HL-60 (cell line): ENCODE results near the gene KLK6.

Experiments used
- DNase-seq, 2 experiments: peaks; one replicate each; pipeline ENCODE4 v3.0.0-alpha.2; 2010 to 2020; ENCODE audit warnings: low read depth in 1 of 2, low spot score in 1 of 2
- H3K27ac ChIP-seq: fragments of 250-450 bp; sonication (Bioruptor Pico); replicated peaks from 2 replicates; pipeline ENCODE4 v1.5.1; 2020; ENCODE audit warnings: mild to moderate bottlenecking, moderate library complexity
- H3K27me3 ChIP-seq: fragments of 250-450 bp; sonication (Bioruptor Pico); 2 replicates; pipeline ENCODE4 v1.5.1; 2021; ENCODE audit warnings: mild to moderate bottlenecking, moderate library complexity; ENCODE audit not compliant: insufficient read depth, poor library complexity, severe bottlenecking
- H3K4me3 ChIP-seq: replicated peaks from 2 replicates; pipeline ENCODE4 v1.5.1; 2011; ENCODE audit warnings: mild to moderate bottlenecking, control low read depth, low read length; ENCODE audit not compliant: insufficient read depth
- GABPA ChIP-seq: IDR thresholded peaks from 2 replicates; pipeline ENCODE4 v1.6.1; 2012; ENCODE audit warnings: low read depth
- POLR2AphosphoS5 ChIP-seq: IDR thresholded peaks from 2 replicates; pipeline ENCODE4 v1.6.1; 2012; ENCODE audit warnings: low read depth
- SPI1 ChIP-seq: IDR thresholded peaks from 2 replicates; pipeline ENCODE4 v1.6.1; 2012; ENCODE audit warnings: low read depth, mild to moderate bottlenecking, borderline replicate concordance
- TF ChIP-seq, protein P1 (sequence below): IDR thresholded peaks from one replicate; pipeline ENCODE4 v1.5.1; 2011; ENCODE audit warnings: low read length, control low read depth, inconsistent platforms; ENCODE audit not compliant: insufficient read depth
- TF ChIP-seq, protein P2 (sequence below): IDR thresholded peaks from 2 replicates; pipeline ENCODE4 v1.6.1; 2012; ENCODE audit warnings: low read depth; ENCODE audit not compliant: insufficient replicate concordance

KLK6 gene

GRCh38 chr19:50978772-50979390 lies 9.5 kb upstream of the KLK6 start:
- TF ChIP-seq SPI1 = no peak
- TF ChIP-seq GABPA = no peak
- no peak for TF ChIP-seq POLR2AphosphoS5
- TF ChIP-seq, protein P1, sequence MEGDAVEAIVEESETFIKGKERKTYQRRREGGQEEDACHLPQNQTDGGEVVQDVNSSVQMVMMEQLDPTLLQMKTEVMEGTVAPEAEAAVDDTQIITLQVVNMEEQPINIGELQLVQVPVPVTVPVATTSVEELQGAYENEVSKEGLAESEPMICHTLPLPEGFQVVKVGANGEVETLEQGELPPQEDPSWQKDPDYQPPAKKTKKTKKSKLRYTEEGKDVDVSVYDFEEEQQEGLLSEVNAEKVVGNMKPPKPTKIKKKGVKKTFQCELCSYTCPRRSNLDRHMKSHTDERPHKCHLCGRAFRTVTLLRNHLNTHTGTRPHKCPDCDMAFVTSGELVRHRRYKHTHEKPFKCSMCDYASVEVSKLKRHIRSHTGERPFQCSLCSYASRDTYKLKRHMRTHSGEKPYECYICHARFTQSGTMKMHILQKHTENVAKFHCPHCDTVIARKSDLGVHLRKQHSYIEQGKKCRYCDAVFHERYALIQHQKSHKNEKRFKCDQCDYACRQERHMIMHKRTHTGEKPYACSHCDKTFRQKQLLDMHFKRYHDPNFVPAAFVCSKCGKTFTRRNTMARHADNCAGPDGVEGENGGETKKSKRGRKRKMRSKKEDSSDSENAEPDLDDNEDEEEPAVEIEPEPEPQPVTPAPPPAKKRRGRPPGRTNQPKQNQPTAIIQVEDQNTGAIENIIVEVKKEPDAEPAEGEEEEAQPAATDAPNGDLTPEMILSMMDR = no peak
- TF ChIP-seq, protein P2, sequence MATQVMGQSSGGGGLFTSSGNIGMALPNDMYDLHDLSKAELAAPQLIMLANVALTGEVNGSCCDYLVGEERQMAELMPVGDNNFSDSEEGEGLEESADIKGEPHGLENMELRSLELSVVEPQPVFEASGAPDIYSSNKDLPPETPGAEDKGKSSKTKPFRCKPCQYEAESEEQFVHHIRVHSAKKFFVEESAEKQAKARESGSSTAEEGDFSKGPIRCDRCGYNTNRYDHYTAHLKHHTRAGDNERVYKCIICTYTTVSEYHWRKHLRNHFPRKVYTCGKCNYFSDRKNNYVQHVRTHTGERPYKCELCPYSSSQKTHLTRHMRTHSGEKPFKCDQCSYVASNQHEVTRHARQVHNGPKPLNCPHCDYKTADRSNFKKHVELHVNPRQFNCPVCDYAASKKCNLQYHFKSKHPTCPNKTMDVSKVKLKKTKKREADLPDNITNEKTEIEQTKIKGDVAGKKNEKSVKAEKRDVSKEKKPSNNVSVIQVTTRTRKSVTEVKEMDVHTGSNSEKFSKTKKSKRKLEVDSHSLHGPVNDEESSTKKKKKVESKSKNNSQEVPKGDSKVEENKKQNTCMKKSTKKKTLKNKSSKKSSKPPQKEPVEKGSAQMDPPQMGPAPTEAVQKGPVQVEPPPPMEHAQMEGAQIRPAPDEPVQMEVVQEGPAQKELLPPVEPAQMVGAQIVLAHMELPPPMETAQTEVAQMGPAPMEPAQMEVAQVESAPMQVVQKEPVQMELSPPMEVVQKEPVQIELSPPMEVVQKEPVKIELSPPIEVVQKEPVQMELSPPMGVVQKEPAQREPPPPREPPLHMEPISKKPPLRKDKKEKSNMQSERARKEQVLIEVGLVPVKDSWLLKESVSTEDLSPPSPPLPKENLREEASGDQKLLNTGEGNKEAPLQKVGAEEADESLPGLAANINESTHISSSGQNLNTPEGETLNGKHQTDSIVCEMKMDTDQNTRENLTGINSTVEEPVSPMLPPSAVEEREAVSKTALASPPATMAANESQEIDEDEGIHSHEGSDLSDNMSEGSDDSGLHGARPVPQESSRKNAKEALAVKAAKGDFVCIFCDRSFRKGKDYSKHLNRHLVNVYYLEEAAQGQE = no peak
- H3K4me3 ChIP-seq = no peak overlapping the region
- H3K27me3 ChIP-seq = no peaks in the 10 kb centered on the region
- no peak for DNase-seq
- H3K27ac ChIP-seq = no peak overlapping the region

DNA sequence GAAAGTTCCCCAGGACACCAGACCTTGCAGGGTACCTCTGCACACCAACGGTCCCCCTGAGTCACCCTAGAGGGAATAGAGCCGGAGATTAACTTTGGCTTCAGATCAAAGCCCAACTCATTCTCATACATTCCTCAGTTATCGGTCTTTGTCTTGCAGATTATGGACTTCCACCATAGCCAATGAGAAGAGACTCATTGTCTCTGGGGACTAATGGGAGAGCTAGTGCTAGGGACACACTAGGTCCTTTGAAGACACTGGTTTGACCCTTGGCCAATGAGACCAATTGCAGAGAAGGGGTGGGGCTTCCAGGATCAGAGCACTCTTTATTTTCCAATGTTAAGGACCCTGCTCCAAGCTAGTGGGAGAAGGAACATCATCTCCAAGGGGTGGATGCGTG lies 8.2 kb upstream of the KLK6 start:
- Histone ChIP-seq H3K27me3 (no peaks in the 10 kb centered on the region), H3K27ac (no peak overlapping the region), H3K4me3 (no peak overlapping the region)
- TF ChIP-seq SPI1 (no peak), POLR2AphosphoS5 (no peak), GABPA (no peak)
- TF ChIP-seq, protein P2 = no peak
- TF ChIP-seq, protein P1 = no peak
- no peak for DNase-seq

DNA sequence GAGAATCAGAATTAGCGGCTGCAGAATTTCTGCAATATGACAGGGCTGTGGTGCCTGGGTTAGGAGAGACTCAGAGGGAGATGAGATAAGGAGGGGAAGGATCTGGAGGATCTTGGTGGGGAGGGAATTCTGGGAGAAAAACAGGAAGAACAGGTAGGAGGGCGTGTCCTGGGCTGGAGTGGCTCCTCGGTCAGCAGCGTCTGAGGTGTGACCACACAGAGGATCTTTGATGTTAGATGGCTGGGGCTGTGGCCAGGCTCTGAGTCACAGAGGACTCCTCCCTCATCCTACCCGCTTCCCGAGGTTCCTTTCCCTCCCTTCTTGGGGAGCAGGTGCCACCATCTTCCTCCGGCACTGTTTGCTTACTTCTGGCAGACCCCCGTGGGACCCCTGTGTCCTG lies 6.4 kb upstream of the KLK6 start:
- H3K27me3 ChIP-seq = no peaks in the 10 kb centered on the region
- H3K4me3 ChIP-seq = no peak overlapping the region
- no peak overlapping the region for H3K27ac ChIP-seq
- no peak for TF ChIP-seq SPI1
- no peak for TF ChIP-seq GABPA
- TF ChIP-seq, protein P1 = no peak
- no peak for TF ChIP-seq POLR2AphosphoS5
- TF ChIP-seq, protein P2 = no peak
- no peak for DNase-seq
